Activated CD4-positive, alpha-beta T cell treated with anti-CD3 and anti-CD28 coated beads, Interleukin-2, amount 50 U/mL, for 48 hours (primary cell): ENCODE data around the gene PLXDC2.

ENCODE experiments used
- DNase-seq, 2 experiments: peaks; one replicate each; pipeline ENCODE4 v3.0.0-alpha.2; 2020

The PLXDC2 gene

GRCh38 chr10:20232079-20232705, 416.0 kb downstream of the PLXDC2 start:
- no peak for DNase-seq

GRCh38 chr10:20233423-20233822, 417.2 kb downstream of the PLXDC2 start:
- DNase-seq: no peak

GRCh38 chr10:20234579-20234978, 418.3 kb downstream of the PLXDC2 start:
- DNase-seq: no peak

- DNase-seq: no peak
Observed at GRCh38 chr10:20237091-20237570, 420.9 kb downstream of the PLXDC2 start.

DNA sequence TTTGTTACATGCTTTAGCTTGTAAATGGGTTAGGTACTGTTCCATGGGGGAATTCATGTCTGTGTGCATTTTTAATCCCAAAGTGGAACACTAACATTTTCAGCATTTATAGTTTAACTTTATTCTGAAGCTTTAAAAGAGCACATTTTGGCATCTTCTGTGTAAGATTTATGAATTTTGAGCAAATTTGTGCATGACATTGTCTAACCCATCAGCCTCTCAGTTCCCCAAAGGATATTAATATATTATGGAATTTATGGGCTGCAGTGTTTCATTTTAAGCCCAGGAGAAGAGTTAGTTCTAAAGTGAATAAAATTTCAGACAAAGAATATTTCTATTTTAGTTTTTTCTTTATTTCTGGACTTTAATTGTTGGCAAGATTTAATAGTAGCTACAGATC, 421.4 kb downstream of the PLXDC2 start:
- no peak for DNase-seq

DNA sequence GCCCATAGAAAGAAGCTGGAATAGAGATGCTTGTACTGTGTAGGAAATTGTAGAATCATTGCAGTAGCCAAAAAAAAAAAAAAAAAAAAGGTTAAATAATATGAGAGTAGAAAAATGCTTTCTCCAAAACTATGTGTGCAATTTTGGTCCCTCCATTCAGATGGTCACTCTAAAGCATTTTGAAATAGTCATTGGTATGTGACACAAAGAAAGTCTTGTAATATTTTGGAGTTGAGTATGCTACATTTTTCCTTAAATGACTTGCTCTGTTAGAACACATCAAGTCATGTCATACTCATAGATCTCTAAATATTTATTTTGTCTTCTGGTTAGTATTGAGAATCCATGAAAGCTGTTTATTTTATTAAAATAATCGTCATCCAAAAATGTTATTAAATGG, 424.4 kb downstream of the PLXDC2 start:
- no peak for DNase-seq

- no peak for DNase-seq
Observed at GRCh38 chr10:20247454-20247853, 431.2 kb downstream of the PLXDC2 start.

DNA sequence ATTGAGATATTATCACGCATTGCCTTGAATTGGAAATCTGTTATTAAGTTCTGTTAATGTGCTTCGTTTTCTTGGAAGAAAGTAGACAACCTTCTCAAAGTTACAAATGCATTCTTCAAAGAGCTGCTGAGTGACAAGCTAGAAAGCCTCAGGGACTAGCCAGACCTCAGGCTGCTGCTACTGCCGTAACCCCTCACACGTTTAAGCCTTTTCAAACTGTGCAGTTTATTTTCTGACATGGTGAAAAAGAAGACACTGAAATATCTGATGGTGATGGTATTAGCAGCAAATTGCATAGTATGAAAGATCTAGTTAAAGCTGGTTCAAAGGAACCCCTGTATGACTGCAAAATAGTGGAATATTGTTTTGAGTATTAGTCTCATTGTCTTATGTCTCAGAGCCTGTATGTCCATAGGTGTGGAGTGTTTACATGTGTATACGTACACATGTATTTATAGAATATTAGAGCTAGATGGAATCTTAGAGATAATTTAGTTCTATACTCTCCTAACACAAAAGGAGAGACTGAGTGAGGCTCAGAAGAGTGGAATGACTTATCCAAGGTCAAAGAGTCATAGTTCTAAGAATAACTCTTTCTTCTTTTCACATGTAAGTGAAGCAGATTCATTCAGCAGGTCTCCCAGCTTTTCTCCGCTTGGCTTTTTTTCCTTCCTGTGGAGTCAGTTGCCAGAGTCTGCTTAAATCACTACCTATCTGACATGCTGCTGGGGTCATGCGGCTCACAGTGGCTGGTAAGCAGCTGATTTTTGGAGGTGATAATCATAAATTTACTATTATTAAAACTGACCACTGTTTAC, 431.9 kb downstream of the PLXDC2 start:
- DNase-seq: no peak

GRCh38 chr10:20254078-20254477, 437.8 kb downstream of the PLXDC2 start:
- DNase-seq: no peak

DNA sequence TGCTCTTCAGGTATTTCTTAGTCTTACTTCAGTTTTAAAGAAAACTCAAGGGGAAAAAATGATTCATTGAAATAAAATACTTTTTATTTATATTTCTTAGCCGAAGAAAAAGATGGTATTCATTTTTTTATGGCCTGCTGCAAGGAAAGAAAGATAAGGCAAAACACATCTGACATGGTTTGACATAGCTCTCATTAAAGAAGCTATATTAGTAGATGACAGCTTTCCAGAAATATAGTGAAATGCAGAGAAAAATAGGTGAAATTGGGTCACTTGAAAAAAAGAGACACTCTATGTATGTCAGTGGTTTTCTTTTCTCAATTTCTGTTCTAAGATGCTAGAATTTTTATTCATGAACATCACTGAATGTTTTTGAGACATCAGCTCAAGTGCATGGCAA, 438.3 kb downstream of the PLXDC2 start:
- no peak for DNase-seq

GRCh38 chr10:20256969-20257368, 440.7 kb downstream of the PLXDC2 start:
- no peak for DNase-seq

GRCh38 chr10:20257422-20257821, 441.2 kb downstream of the PLXDC2 start:
- no peak for DNase-seq

- DNase-seq: no peak
Observed at GRCh38 chr10:20265146-20265545, 448.9 kb downstream of the PLXDC2 start.

DNA sequence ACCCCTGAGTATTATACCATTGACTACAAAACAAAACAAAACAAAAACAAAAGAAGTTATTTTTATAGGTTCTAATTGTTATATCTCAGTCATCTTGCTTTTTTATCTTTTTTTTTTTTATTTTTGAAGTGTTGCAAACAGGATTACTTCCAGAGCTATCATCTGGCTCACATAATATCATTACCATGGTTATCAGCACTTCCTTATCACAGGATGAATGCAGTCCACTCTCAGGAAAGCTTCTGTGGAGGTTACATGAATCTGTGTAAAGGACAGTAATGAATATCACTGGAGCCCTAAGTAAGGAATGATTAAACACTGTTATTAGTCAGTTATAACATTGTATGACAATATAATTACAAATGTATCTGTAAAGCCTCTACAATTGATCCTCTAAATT, 451.5 kb downstream of the PLXDC2 start:
- no peak for DNase-seq

- no peak for DNase-seq
Observed at GRCh38 chr10:20271490-20271889, 455.3 kb downstream of the PLXDC2 start.

- DNase-seq: no peak
Observed at GRCh38 chr10:20272608-20273007, 456.4 kb downstream of the PLXDC2 start.

DNA sequence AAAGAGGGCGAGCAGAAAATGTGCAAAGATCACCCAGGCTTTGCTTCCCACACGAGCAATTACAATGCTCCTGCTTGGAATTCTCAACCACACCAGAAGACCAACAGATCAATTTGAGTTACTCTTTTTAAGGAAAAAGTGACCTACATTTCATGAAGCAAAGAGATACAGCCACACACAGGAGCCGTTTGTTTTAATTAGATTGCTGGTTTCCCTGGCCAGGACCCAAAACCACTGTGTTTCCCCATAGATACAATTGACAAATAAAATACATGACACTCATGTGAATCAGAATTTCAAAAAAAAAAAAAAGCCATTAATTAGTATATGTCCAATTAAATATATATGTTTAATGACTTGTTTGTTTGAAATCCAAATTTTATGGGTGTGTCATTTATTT, 458.3 kb downstream of the PLXDC2 start:
- DNase-seq: no peak

DNA sequence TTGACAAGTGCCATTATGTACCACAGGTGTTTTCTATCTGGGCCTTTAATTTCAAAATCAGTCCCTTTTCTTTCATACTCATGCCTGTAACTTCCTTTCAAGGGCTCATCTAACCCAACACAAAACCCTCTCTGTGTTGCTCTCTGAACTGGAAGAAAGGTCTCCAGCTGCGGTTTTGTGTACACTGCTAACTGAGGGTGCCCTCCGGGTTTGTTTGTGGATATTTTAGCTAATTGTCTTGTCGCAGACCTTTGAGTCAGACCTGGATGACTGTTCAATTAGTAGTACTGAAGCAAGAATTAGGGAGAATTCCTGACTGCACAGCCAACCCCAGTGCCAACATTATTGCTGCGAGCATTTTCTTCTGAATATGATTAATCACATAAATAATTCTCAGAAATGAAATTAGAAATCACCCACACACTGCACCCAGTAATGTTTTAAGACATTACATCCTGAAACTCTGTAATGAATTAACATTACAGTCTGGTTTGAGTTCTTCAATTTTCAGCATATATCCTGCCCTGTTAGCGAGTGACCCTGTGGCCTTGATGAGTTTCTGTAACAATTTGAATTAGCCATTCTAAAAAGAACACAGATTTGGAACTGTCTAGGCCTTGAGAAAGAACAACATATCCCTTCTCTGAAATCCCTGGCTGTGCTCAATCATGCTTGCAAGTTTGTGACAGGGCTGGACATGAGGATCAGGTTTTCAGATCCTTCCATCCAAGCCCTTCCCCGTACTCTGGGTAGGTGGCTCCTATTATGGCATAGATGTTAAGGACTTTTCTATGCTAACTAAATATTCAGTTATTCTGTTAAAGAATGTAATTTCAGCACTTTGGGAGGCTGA, 460.1 kb downstream of the PLXDC2 start:
- DNase-seq: no peak

DNA sequence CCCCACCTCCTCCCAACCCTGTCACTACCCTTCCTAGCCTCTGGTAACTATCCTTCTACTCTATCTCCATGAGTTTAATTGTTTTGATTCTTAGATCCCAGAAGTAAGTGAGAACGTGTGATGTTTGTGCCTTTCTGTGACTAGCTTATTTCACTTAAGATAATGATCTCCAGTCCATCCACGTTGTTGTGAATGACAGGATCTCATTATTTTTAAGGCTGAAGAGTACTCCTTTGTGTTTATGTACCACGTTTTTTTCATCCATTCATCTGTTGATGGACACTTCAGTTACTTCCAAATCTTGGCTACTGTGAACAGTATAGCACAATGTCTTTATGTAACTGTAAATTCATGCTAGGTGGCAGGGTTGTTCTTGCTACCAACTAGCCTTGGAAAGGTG, 461.6 kb downstream of the PLXDC2 start:
- no peak for DNase-seq

DNA sequence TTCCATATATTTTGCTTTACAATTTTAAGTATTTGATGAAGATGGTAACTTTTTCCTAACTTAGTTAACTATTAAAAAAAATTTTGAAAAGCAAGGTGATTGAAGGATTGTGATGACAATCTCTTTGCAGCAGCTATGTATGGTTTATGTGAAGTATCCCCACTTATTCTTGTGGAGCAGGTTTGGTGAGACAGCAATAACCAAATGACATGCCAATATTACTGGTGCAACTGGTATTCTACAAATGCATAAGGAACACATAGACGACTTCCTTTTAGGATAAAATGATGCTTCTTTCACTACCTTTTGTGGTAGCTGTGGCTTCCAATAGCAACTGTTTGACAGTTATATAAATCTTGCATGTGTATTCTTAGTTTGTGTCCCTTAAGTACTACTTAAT, 465.3 kb downstream of the PLXDC2 start:
- no peak for DNase-seq

GRCh38 chr10:20287586-20287985, 471.4 kb downstream of the PLXDC2 start:
- no peak for DNase-seq

DNA sequence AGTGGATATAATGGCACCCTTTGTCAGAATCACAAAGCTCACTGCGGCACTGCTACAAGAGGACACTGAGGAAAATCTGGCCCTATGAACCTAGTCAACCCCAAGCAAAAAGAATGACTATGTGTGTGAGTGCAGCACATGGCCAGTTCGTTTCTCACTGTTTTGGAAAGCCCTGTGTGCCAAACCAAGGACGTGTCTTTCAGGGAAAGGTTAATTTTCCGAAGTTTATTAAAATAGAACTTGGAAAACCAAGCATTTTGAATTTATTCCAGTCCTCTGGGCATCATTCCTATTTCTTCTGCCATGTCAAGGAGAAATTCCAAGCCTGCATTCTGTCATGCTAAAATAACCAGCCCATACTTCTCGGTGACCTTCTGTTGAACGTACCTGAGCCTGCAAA, 471.8 kb downstream of the PLXDC2 start:
- no peak for DNase-seq

GRCh38 chr10:20289070-20289828, 473.0 kb downstream of the PLXDC2 start:
- DNase-seq: no peak
